ENCODE data around the gene TNFRSF9. TPM values are rescaled to one million over a fixed set of nuclear protein-coding genes. Genes with fewer than 3 reads are reported as not detected.

The TNFRSF9 gene
- total and polyA plus RNA-seq, 2 experiments from 2014 or later: not detected

DNA sequence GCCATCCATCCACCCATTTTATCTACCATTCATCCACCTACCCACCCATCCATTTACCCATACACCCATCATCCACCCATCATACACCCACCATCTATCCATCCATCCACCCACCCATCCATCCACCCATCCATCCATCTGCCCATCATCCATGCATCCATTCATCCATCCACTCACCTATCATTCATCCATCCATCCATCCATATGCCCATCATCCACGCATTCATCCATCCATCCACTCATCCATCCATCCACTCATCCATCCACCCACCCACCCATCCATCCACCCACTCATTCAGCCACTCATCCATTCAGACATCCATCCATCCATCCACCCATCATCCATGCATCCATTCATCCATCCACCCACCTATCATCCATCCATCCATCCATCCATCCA is 55.9 kb downstream of the TNFRSF9 start (continued):
- TF ChIP-seq, protein P1, sequence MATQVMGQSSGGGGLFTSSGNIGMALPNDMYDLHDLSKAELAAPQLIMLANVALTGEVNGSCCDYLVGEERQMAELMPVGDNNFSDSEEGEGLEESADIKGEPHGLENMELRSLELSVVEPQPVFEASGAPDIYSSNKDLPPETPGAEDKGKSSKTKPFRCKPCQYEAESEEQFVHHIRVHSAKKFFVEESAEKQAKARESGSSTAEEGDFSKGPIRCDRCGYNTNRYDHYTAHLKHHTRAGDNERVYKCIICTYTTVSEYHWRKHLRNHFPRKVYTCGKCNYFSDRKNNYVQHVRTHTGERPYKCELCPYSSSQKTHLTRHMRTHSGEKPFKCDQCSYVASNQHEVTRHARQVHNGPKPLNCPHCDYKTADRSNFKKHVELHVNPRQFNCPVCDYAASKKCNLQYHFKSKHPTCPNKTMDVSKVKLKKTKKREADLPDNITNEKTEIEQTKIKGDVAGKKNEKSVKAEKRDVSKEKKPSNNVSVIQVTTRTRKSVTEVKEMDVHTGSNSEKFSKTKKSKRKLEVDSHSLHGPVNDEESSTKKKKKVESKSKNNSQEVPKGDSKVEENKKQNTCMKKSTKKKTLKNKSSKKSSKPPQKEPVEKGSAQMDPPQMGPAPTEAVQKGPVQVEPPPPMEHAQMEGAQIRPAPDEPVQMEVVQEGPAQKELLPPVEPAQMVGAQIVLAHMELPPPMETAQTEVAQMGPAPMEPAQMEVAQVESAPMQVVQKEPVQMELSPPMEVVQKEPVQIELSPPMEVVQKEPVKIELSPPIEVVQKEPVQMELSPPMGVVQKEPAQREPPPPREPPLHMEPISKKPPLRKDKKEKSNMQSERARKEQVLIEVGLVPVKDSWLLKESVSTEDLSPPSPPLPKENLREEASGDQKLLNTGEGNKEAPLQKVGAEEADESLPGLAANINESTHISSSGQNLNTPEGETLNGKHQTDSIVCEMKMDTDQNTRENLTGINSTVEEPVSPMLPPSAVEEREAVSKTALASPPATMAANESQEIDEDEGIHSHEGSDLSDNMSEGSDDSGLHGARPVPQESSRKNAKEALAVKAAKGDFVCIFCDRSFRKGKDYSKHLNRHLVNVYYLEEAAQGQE (IDR thresholded peaks at IDR 0.05; ENCODE audit: unreplicated experiment): no peak

DNA sequence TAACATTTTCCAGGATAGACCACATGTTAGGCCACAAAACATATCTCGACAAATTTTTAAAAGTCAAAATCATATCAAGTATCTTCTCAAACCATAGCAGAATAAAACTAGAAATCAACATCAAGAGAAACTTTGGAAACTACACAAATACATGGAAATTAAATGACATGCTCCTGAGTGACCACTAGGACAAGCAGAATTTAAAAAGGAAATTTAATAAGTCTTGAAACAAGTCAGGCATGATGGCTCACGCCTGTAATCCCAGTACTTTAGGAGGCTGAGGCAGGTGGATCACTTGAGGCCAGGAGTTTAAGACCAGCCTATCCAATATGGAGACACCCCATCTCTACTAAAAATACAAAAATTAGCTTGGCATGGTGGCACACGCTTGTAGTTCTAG is 61.4 kb downstream of the TNFRSF9 start:
- no peak overlapping the region for H3K27ac ChIP-seq (ENCODE audit: low read depth)
- DNase-seq (ENCODE audit: low spot score): no peak
- no peak overlapping the region for H3K4me3 ChIP-seq
- H3K9me3 Mint-ChIP-seq: no peaks in the 10 kb centered on the region; the same call in 2 of the 3 replicates
- no peaks in the 10 kb centered on the region for H3K27me3 Mint-ChIP-seq (ENCODE audit: insufficient read depth, low read depth, poor library complexity)
- H3K79me2 ChIP-seq (replicated peaks; ENCODE audit: insufficient read depth): no peaks in the 10 kb centered on the region
- H4K20me1 ChIP-seq (replicated peaks; ENCODE audit: insufficient read depth): no peaks in the 10 kb centered on the region
- no peaks in the 10 kb centered on the region for H3K4me1 Mint-ChIP-seq
- no peak overlapping the region for H3K27ac Mint-ChIP-seq
- no peaks in the 10 kb centered on the region for H3K36me3 Mint-ChIP-seq (ENCODE audit: low read depth)
- no peaks in the 10 kb centered on the region for H3K9me2 ChIP-seq (ENCODE audit: insufficient read depth)
- no peaks in the 10 kb centered on the region for H3K27me3 ChIP-seq (ENCODE audit: insufficient read depth)
- H3K4me3 Mint-ChIP-seq: no peak overlapping the region
- H3F3A ChIP-seq (replicated peaks; ENCODE audit: low read depth): no peaks in the 10 kb centered on the region
- no peak overlapping the region for H2AFZ ChIP-seq
- no peak for TF ChIP-seq NANOG (IDR thresholded peaks at IDR 0.05; ENCODE audit: borderline replicate concordance)
- TF ChIP-seq, protein P2, sequence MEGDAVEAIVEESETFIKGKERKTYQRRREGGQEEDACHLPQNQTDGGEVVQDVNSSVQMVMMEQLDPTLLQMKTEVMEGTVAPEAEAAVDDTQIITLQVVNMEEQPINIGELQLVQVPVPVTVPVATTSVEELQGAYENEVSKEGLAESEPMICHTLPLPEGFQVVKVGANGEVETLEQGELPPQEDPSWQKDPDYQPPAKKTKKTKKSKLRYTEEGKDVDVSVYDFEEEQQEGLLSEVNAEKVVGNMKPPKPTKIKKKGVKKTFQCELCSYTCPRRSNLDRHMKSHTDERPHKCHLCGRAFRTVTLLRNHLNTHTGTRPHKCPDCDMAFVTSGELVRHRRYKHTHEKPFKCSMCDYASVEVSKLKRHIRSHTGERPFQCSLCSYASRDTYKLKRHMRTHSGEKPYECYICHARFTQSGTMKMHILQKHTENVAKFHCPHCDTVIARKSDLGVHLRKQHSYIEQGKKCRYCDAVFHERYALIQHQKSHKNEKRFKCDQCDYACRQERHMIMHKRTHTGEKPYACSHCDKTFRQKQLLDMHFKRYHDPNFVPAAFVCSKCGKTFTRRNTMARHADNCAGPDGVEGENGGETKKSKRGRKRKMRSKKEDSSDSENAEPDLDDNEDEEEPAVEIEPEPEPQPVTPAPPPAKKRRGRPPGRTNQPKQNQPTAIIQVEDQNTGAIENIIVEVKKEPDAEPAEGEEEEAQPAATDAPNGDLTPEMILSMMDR (conservative IDR thresholded peaks at IDR 0.05; ENCODE audit: low read depth in 2 of 2): peak in 1 of 2 experiments; percentile 33; a peak in 1 of 4 replicates
- no peak for ATAC-seq
- no peaks in the 10 kb centered on the region for H3K4me1 ChIP-seq (ENCODE audit: insufficient read depth)
- no peak overlapping the region for H3K4me2 ChIP-seq
- H3K36me3 ChIP-seq (ENCODE audit: insufficient read depth): no peaks in the 10 kb centered on the region

DNA sequence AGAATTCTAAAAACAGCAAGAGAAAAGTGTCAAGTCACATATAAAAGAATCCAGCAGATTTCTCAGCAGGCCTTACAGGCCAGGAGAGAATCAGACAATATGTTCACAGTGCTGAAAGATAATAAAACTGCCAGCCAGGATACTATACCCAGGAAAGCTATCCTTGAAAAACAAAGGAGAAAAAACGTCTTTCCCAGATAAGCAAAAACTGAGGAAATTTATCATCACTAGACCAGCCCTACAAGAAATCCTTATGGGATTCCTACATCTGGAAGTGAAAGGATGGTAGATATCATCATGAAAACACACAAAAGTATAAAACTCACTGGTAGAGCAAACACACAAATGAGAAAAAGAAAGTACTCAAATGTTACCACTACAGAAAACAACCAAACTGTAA is 62.6 kb downstream of the TNFRSF9 start:
- Mint-ChIP-seq H3K9me3 (no peaks in the 10 kb centered on the region; the same call in 2 of the 3 replicates), H3K4me3 (no peak overlapping the region), H3K27me3 (ENCODE audit: insufficient read depth, low read depth, poor library complexity) (no peaks in the 10 kb centered on the region), H3K27ac (no peak overlapping the region), H3K4me1 (no peaks in the 10 kb centered on the region), H3K36me3 (ENCODE audit: low read depth) (no peaks in the 10 kb centered on the region)
- H3F3A ChIP-seq (replicated peaks; ENCODE audit: low read depth): no peaks in the 10 kb centered on the region
- DNase-seq (ENCODE audit: low spot score) (no peak), ATAC-seq (no peak)
- H3K9me2 ChIP-seq (ENCODE audit: insufficient read depth): peaks cover 6% of the 10 kb centered on the region
- H3K27ac ChIP-seq (ENCODE audit: low read depth): no peak overlapping the region
- no peaks in the 10 kb centered on the region for H3K36me3 ChIP-seq (ENCODE audit: insufficient read depth)
- H3K27me3 ChIP-seq (ENCODE audit: insufficient read depth): no peaks in the 10 kb centered on the region
- H2AFZ ChIP-seq: no peak overlapping the region
- H3K79me2 ChIP-seq (replicated peaks; ENCODE audit: insufficient read depth): no peaks in the 10 kb centered on the region
- H3K4me3 ChIP-seq: no peak overlapping the region
- H3K4me1 ChIP-seq (ENCODE audit: insufficient read depth): no peaks in the 10 kb centered on the region
- H4K20me1 ChIP-seq (replicated peaks; ENCODE audit: insufficient read depth): no peaks in the 10 kb centered on the region
- no peak overlapping the region for H3K4me2 ChIP-seq
- TF ChIP-seq, protein P1 (IDR thresholded peaks at IDR 0.05; ENCODE audit: unreplicated experiment): no peak
- TF ChIP-seq POLR2AphosphoS5 (IDR thresholded peaks at IDR 0.05; ENCODE audit: low read depth): no peak
- no peak for TF ChIP-seq EZH2 (IDR thresholded peaks at IDR 0.05; ENCODE audit: low read depth, unreplicated experiment)
- TF ChIP-seq JUNB (IDR thresholded peaks at IDR 0.05; ENCODE audit: unreplicated experiment): no peak
- TF ChIP-seq ZNF114 (CRISPR knock-in tag; IDR thresholded peaks at IDR 0.05): no peak
- TF ChIP-seq, protein P3, sequence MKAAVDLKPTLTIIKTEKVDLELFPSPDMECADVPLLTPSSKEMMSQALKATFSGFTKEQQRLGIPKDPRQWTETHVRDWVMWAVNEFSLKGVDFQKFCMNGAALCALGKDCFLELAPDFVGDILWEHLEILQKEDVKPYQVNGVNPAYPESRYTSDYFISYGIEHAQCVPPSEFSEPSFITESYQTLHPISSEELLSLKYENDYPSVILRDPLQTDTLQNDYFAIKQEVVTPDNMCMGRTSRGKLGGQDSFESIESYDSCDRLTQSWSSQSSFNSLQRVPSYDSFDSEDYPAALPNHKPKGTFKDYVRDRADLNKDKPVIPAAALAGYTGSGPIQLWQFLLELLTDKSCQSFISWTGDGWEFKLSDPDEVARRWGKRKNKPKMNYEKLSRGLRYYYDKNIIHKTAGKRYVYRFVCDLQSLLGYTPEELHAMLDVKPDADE (IDR thresholded peaks at IDR 0.05): no peak
- no peak for TF ChIP-seq ZNF331 (CRISPR knock-in tag; IDR thresholded peaks at IDR 0.05; ENCODE audit: low read depth)
- TF ChIP-seq STAT1 (IDR thresholded peaks at IDR 0.05; ENCODE audit: unreplicated experiment): no peak
- TF ChIP-seq CREB1 (CRISPR knock-in tag; IDR thresholded peaks at IDR 0.05; ENCODE audit: low read depth): no peak
- no peak for TF ChIP-seq NANOG (IDR thresholded peaks at IDR 0.05; ENCODE audit: borderline replicate concordance)

All from GM23338 (cell line).